Stomach (tissue), 9 donors: ENCODE measurements around the gene PCSK2. TPM values are rescaled to one million over a fixed set of nuclear protein-coding genes. Genes with fewer than 3 reads are reported as not detected.

ENCODE experiments used
- DNase-seq, 2 donors: peaks; one replicate each; pipeline versions ENCODE4 v3.0.0 to v3.0.0-alpha.2; 2013 to 2019
- H3K27ac ChIP-seq, 5 donors: fragments of 200-600 bp in 4 of 5; sonication (generic) in 4 of 5; one replicate each; pipeline ENCODE4 v1.5.1; 2013 to 2019; ENCODE audit warnings: mild to moderate bottlenecking in 1 of 5, moderate library complexity in 1 of 5
- H3K27me3 ChIP-seq, 3 donors: fragments of 200-600 bp; sonication (generic); one replicate each; pipeline ENCODE4 v1.5.1; 2017 to 2019; ENCODE audit warnings: mixed run types in 1 of 3
- H3K36me3 ChIP-seq, 4 donors: fragments of 200-600 bp; sonication (generic); 1 replicate in 3 of 4; 2 replicates in 1 of 4; pipeline ENCODE4 v1.5.1; 2016 to 2019
- H3K4me1 ChIP-seq, 4 donors: fragments of 200-600 bp; sonication (generic); one replicate each; pipeline ENCODE4 v1.5.1; 2016 to 2019
- H3K4me3 ChIP-seq, 4 donors: fragments of 200-600 bp; sonication (generic) in 3 of 4; one replicate each; pipeline ENCODE4 v1.5.1; 2016 to 2019; ENCODE audit warnings: mild to moderate bottlenecking in 1 of 4
- H3K9me3 ChIP-seq, 4 donors: fragments of 200-600 bp; sonication (generic); one replicate each; pipeline ENCODE4 v1.5.1; 2016 to 2019
- EP300 ChIP-seq: sonication (generic); formaldehyde crosslinking; IDR thresholded peaks from one replicate; pipeline ENCODE4 v1.6.1; 2017; ENCODE audit warnings: antibody characterized with exemption
- POLR2A ChIP-seq, 4 donors: fragments of 450-650 bp; IDR thresholded peaks; one replicate each; pipeline ENCODE4 v1.6.1; 2016; ENCODE audit warnings: antibody characterized with exemption in 4 of 4, control low read depth in 2 of 4, mild to moderate bottlenecking in 1 of 4, moderate library complexity in 1 of 4
- POLR2AphosphoS5 ChIP-seq, 3 donors: sonication (generic); formaldehyde crosslinking; IDR thresholded peaks; one replicate each; pipeline ENCODE4 v1.6.1; 2016; ENCODE audit warnings: antibody characterized with exemption in 3 of 3
- WGBS, 5 donors: extraction: QIAGEN DNeasy Blood & Tissue Kit in 3 of 5; methylation state at CpG; one replicate each; pipeline versions ENCODE4 v1.1.5 to v1.1.7; 2013 to 2018; 5-methylcytosine and 5-hydroxymethylcytosine counted together
- intact Hi-C: fragments of 100-400 bp; cut with DNase I; formaldehyde crosslinking; loops from one replicate; pipeline ENCODE4 v1.15.1; 2023; ENCODE audit warnings: low total_unique reads
- polyA plus RNA-seq, 3 donors: library from polyadenylated mRNA; stranded (reverse); fragments of 200-250 nt; gene quantifications; one replicate each; pipeline ENCODE4 v1.2.3, GENCODE V29; 2013
- total RNA-seq, 5 donors: library from RNA; depleted of rRNA; stranded (reverse); fragments of >200 nt; gene quantifications; one replicate each; pipeline versions ENCODE4 v1.1.0 to v1.2.3, GENCODE V29; 2014 to 2016
- TF ChIP-seq, protein P1 (sequence below), 7 experiments: fragments of 450-650 bp in 4 of 7; fragments of 200-600 bp in 3 of 7; sonication (generic) in 3 of 7; IDR thresholded peaks; one replicate each; pipeline ENCODE4 v1.5.1; 2016 to 2019; ENCODE audit warnings: antibody characterized with exemption in 7 of 7, control low read depth in 2 of 7, mild to moderate bottlenecking in 1 of 7
- donor health status: healthy with polysubstance abuse.
- donor health status: Bipolar disorder and iron deficiency.
- donor health status: healthy.

Gene PCSK2
- total and polyA plus RNA-seq, 8 donors: 0.15 to 3.7 (median 1.2) TPM; not detected in 2

DNA sequence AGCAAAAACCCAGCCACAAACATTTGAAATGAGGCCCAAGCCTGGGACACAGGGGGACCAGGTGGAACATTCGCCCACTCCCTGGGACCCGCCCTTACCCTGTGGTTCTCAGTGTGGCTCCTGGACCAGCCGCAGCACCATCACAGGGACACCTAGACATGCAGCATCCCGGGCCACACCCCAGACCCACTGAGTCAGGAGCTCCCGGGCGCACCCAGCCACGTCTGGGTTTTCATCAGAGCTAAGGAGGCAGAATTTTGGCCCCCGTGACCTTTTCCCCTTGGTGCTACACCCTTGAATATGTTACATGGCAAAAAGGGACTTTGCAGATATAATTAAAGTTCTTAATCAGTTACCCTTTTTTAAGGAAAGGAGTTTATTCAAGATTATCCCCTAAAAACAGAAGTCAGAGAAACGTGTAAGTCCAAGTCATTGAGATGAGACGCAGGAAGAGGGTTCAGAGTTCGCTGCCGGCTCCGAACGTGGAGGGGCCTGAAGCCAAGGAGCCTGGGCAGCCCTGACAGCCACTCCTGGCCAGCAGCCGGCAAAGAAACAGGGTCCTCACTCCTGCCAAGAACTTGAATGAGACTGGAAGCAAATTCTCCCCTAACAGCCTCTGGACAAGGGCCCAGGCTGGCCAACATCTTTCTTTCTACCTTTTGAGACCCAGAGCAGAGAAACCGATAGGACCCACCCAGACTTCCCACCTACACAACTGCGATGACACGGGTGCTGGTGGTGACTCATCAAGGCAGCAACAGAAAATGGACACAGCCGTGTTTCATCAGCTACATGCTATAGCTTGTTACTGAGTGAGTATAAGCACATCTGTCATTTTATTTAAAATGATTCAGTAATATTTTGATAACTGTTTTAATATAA, 279.0 kb downstream of the PCSK2 start:
- Histone ChIP-seq H3K9me3 (no peaks in the 10 kb centered on the region), H3K4me1 (peaks cover 0 to 20% (median 12%) of the 10 kb centered on the region in 4 donors), H3K4me3 (peak overlapping the region; percentile 40 to 59 (median 49)), H3K27ac (peak overlapping the region in 3 of 5 donors; percentile 37 to 59 (median 37)), H3K36me3 (no peaks in the 10 kb centered on the region), H3K27me3 (no peaks in the 10 kb centered on the region)
- no peak for TF ChIP-seq POLR2AphosphoS5 (IDR thresholded peaks at IDR 0.05)
- no peak for TF ChIP-seq EP300
- TF ChIP-seq, protein P1, sequence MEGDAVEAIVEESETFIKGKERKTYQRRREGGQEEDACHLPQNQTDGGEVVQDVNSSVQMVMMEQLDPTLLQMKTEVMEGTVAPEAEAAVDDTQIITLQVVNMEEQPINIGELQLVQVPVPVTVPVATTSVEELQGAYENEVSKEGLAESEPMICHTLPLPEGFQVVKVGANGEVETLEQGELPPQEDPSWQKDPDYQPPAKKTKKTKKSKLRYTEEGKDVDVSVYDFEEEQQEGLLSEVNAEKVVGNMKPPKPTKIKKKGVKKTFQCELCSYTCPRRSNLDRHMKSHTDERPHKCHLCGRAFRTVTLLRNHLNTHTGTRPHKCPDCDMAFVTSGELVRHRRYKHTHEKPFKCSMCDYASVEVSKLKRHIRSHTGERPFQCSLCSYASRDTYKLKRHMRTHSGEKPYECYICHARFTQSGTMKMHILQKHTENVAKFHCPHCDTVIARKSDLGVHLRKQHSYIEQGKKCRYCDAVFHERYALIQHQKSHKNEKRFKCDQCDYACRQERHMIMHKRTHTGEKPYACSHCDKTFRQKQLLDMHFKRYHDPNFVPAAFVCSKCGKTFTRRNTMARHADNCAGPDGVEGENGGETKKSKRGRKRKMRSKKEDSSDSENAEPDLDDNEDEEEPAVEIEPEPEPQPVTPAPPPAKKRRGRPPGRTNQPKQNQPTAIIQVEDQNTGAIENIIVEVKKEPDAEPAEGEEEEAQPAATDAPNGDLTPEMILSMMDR (IDR thresholded peaks at IDR 0.05): no peak
- TF ChIP-seq POLR2A (IDR thresholded peaks at IDR 0.05): no peak
- intact Hi-C loops: loop anchor here (10.0 kb wide), 1 partner anchor 499 kb away; no protein-coding TSS in a partner anchor
- DNase-seq: peak in 1 of 2 donors; percentile 12
- 73 to 79% (median 75%) methylated on average over 19 of the region's 19 CpGs for WGBS, 5 donors

GRCh38 chr20:17507032-17507431, 280.2 kb downstream of the PCSK2 start:
- H3K9me3 ChIP-seq: no peaks in the 10 kb centered on the region
- no peaks in the 10 kb centered on the region for H3K27me3 ChIP-seq
- 61 to 86% (median 66%) methylated on average over 2 of the region's 2 CpGs for WGBS, 5 donors
- H3K4me1 ChIP-seq: peaks cover 0 to 20% (median 12%) of the 10 kb centered on the region in 4 donors
- no peak for TF ChIP-seq POLR2A (IDR thresholded peaks at IDR 0.05)
- TF ChIP-seq, protein P1 (IDR thresholded peaks at IDR 0.05): no peak
- TF ChIP-seq EP300: no peak
- TF ChIP-seq POLR2AphosphoS5 (IDR thresholded peaks at IDR 0.05): no peak
- H3K4me3 ChIP-seq: no peak overlapping the region
- H3K27ac ChIP-seq: no peak overlapping the region
- no peak for DNase-seq
- H3K36me3 ChIP-seq: no peaks in the 10 kb centered on the region
- intact Hi-C loops: loop anchor here (10.0 kb wide), 1 partner anchor 498 kb away; no protein-coding TSS in a partner anchor

GRCh38 chr20:17507531-17507930, 280.7 kb downstream of the PCSK2 start:
- no peak for DNase-seq
- Histone ChIP-seq H3K9me3 (no peaks in the 10 kb centered on the region), H3K4me1 (peaks cover 0 to 20% (median 12%) of the 10 kb centered on the region in 4 donors), H3K36me3 (no peaks in the 10 kb centered on the region), H3K27ac (no peak overlapping the region), H3K27me3 (no peaks in the 10 kb centered on the region), H3K4me3 (no peak overlapping the region)
- WGBS, 5 donors: 81 to 93% (median 90%) methylated on average over 5 of the region's 5 CpGs
- intact Hi-C loops: loop anchor here (10.0 kb wide), 1 partner anchor 497 kb away; no protein-coding TSS in a partner anchor
- TF ChIP-seq EP300: no peak
- TF ChIP-seq POLR2A (IDR thresholded peaks at IDR 0.05): no peak
- TF ChIP-seq, protein P1 (IDR thresholded peaks at IDR 0.05): no peak
- no peak for TF ChIP-seq POLR2AphosphoS5 (IDR thresholded peaks at IDR 0.05)

DNA sequence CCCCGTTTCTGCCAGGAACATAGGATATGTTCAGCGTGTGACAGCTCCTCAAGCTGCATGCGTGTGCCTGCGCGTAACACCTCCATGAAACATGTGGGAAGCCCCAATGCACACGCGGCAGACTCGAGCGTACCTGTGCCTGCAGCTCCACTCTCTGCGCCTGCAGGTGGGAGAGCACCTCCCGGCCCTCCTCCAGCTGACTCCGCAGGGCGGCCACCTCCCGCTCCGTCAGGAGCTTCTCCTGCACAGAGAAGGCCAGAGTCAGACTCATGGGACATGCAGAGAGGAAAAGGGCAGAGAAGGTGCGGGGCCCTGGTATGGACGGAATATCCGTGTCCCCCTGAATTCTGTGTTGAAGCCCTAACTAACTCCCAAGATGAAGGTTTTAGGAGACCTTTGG, 281.9 kb downstream of the PCSK2 start:
- TF ChIP-seq EP300: no peak
- no peak for TF ChIP-seq POLR2AphosphoS5 (IDR thresholded peaks at IDR 0.05)
- TF ChIP-seq POLR2A (IDR thresholded peaks at IDR 0.05): no peak
- TF ChIP-seq, protein P1 (IDR thresholded peaks at IDR 0.05): no peak
- Histone ChIP-seq H3K27ac (no peak overlapping the region), H3K4me1 (peaks cover 0 to 20% (median 12%) of the 10 kb centered on the region in 4 donors), H3K9me3 (no peaks in the 10 kb centered on the region), H3K27me3 (no peaks in the 10 kb centered on the region), H3K36me3 (no peaks in the 10 kb centered on the region), H3K4me3 (no peak overlapping the region)
- DNase-seq: no peak
- intact Hi-C loops: loop anchor here (10.0 kb wide), 1 partner anchor 496 kb away; no protein-coding TSS in a partner anchor
- WGBS, 5 donors: 89 to 97% (median 95%) methylated on average over 13 to 18 of the region's 18 CpGs
